H1 (cell line): ENCODE measurements around the gene BBS1. TPM values are rescaled to one million over a fixed set of nuclear protein-coding genes. Genes with fewer than 3 reads are reported as not detected.

Experiments used
- CTCF ChIA-PET: fragments of 300-600 bp; sonication (Branson Sonifier 250); formaldehyde crosslinking; loops from one replicate; lab custom pipeline; 2021; ENCODE audit not compliant: partially characterized antibody; lab: Charles Lee
- POLR2A ChIA-PET: fragments of 300-600 bp; sonication (Branson Sonifier 250); formaldehyde crosslinking; loops from one replicate; lab custom pipeline; 2021; ENCODE audit warnings: inconsistent platforms; ENCODE audit not compliant: partially characterized antibody; lab: Charles Lee
- DNase-seq, 2 experiments: peaks; one replicate each; pipeline versions ENCODE4 v3.0.0 to v3.0.0-alpha.2; 2010 to 2022; ENCODE audit warnings: low spot score in 2 of 2, low read depth in 1 of 2, mixed read lengths in 1 of 2
- FAIRE-seq: peaks from 2 replicates; lab custom pipeline; 2011; peaks lifted over from hg19 to GRCh38; lab: Jason Lieb, UNC
- H2AFZ ChIP-seq: 2 replicates; pipeline ENCODE4 v1.8.1; 2012; ENCODE audit warnings: low read length, inconsistent platforms
- H2AK5ac ChIP-seq: 2 replicates; pipeline ENCODE4 v1.6.1; 2013; ENCODE audit warnings: low read depth, low read length
- H2BK120ac ChIP-seq: replicated peaks from 2 replicates; pipeline ENCODE3; 2013; ENCODE audit warnings: low read depth, low read length, inconsistent platforms
- H2BK12ac ChIP-seq: 2 replicates; pipeline ENCODE4 v1.6.1; 2013; ENCODE audit warnings: low read depth, low read length
- H2BK15ac ChIP-seq: 2 replicates; pipeline ENCODE4 v1.6.1; 2013; ENCODE audit warnings: low read length
- H2BK20ac ChIP-seq: 2 replicates; pipeline ENCODE4 v1.6.1; 2013; ENCODE audit warnings: low read length
- H2BK5ac ChIP-seq: 2 replicates; pipeline ENCODE4 v1.6.1; 2013; ENCODE audit warnings: low read depth, low read length
- H3K14ac ChIP-seq: 2 replicates; pipeline ENCODE4 v1.6.1; 2013; ENCODE audit warnings: inconsistent platforms; ENCODE audit not compliant: insufficient read length
- H3K18ac ChIP-seq: 2 replicates; pipeline ENCODE4 v1.6.1; 2013; ENCODE audit warnings: low read length; ENCODE audit errors: extremely low read depth
- H3K23ac ChIP-seq: 2 replicates; pipeline ENCODE4 v1.6.1; 2013; ENCODE audit warnings: inconsistent platforms; ENCODE audit not compliant: insufficient read length
- H3K23me2 ChIP-seq: 2 replicates; pipeline ENCODE4 v1.6.1; 2013; ENCODE audit warnings: low read depth, low read length
- H3K27ac ChIP-seq: 2 replicates; pipeline ENCODE4 v1.6.1; 2011; ENCODE audit warnings: low read depth, low read length, inconsistent platforms
- H3K27me3 ChIP-seq, 4 experiments: replicated peaks in 1 of 4; 1 replicate in 1 of 4; 2 replicates in 3 of 4; pipeline versions ENCODE4 v1.6.1 to v1.8.1; 2011 to 2013; ENCODE audit warnings: low read length in 3 of 4, mild to moderate bottlenecking in 3 of 4, inconsistent platforms in 2 of 4, mixed read lengths in 2 of 4, moderate library complexity in 1 of 4; ENCODE audit not compliant: control insufficient read depth in 3 of 4, insufficient read depth in 3 of 4; ENCODE audit errors: extremely low read depth in 1 of 4
- H3K36me3 ChIP-seq, 4 experiments: 2 replicates each; pipeline versions ENCODE4 v1.6.1 to v1.8.1; 2011 to 2013; ENCODE audit warnings: mild to moderate bottlenecking in 4 of 4, low read length in 3 of 4, moderate library complexity in 2 of 4, control low read depth in 1 of 4, inconsistent platforms in 1 of 4; ENCODE audit not compliant: insufficient read depth in 4 of 4, control insufficient read depth in 2 of 4
- H3K4ac ChIP-seq: replicated peaks from 2 replicates; pipeline ENCODE3; 2013; ENCODE audit warnings: low read length, low read depth, mixed read lengths, inconsistent platforms; ENCODE audit not compliant: insufficient read length
- H3K4me1 ChIP-seq, 4 experiments: replicated peaks in 1 of 4; 1 replicate in 1 of 4; 2 replicates in 3 of 4; pipeline versions ENCODE4 v1.6.1 to v1.8.1; 2011 to 2013; ENCODE audit warnings: low read length in 3 of 4, inconsistent platforms in 2 of 4, mixed read lengths in 1 of 4; ENCODE audit not compliant: insufficient read depth in 4 of 4, control insufficient read depth in 3 of 4
- H3K4me2 ChIP-seq, 2 experiments: 2 replicates each; pipeline versions ENCODE4 v1.6.1 to v1.8.1; 2011 to 2013; ENCODE audit warnings: low read depth in 2 of 2, low read length in 2 of 2, control low read depth in 1 of 2, inconsistent platforms in 1 of 2, mild to moderate bottlenecking in 1 of 2; ENCODE audit not compliant: insufficient read depth in 1 of 2
- H3K4me3 ChIP-seq, 4 experiments: fragments of 200-600, 300-600 bp in 1 of 4; sonication (generic), shearing (Covaris generic), sonication (Bioruptor Twin) in 1 of 4; 2 replicates each; pipeline versions ENCODE4 v1.5.1 to v1.8.1; 2011 to 2016; ENCODE audit warnings: low read length in 4 of 4, low read depth in 3 of 4, control low read depth in 2 of 4, inconsistent platforms in 2 of 4, mild to moderate bottlenecking in 2 of 4, mixed read lengths in 1 of 4, moderate library complexity in 1 of 4; ENCODE audit not compliant: insufficient read depth in 2 of 4; ENCODE audit errors: extremely low read depth in 1 of 4
- H3K56ac ChIP-seq: replicated peaks from 2 replicates; pipeline ENCODE3; 2013; ENCODE audit warnings: low read depth, mild to moderate bottlenecking, mixed read lengths, low read length, inconsistent platforms; ENCODE audit not compliant: insufficient read length
- H3K79me1 ChIP-seq: 2 replicates; pipeline ENCODE4 v1.6.1; 2013; ENCODE audit warnings: low read depth, low read length, control low read depth
- H3K79me2 ChIP-seq, 2 experiments: 2 replicates each; pipeline versions ENCODE4 v1.6.1 to v1.8.1; 2012 to 2013; ENCODE audit warnings: low read length in 2 of 2, mild to moderate bottlenecking in 2 of 2, inconsistent platforms in 1 of 2; ENCODE audit not compliant: insufficient read depth in 2 of 2, control insufficient read depth in 1 of 2
- H3K9ac ChIP-seq, 4 experiments: replicated peaks in 1 of 4; 1 replicate in 1 of 4; 2 replicates in 3 of 4; pipeline versions ENCODE4 v1.6.1 to v1.8.1; 2011 to 2013; ENCODE audit warnings: low read depth in 3 of 4, low read length in 3 of 4, control low read depth in 2 of 4, mild to moderate bottlenecking in 2 of 4, moderate library complexity in 2 of 4, inconsistent platforms in 1 of 4; ENCODE audit errors: extremely low read depth in 1 of 4
- H3K9me3 ChIP-seq, 2 experiments: 2 replicates each; pipeline versions ENCODE4 v1.6.1 to v1.8.1; 2012 to 2013; ENCODE audit warnings: mild to moderate bottlenecking in 2 of 2, moderate library complexity in 2 of 2, control low read depth in 1 of 2, inconsistent platforms in 1 of 2, low read depth in 1 of 2, low read length in 1 of 2, mixed read lengths in 1 of 2; ENCODE audit not compliant: insufficient read depth in 2 of 2
- H4K20me1 ChIP-seq, 2 experiments: replicated peaks in 1 of 2; 2 replicates each; pipeline versions ENCODE3 to v1.8.1; 2011 to 2013; ENCODE audit warnings: inconsistent platforms in 2 of 2, low read length in 2 of 2, mild to moderate bottlenecking in 1 of 2; ENCODE audit not compliant: insufficient read depth in 2 of 2, control insufficient read depth in 1 of 2
- H4K5ac ChIP-seq: 2 replicates; pipeline ENCODE4 v1.6.1; 2013; ENCODE audit warnings: low read length, low read depth, mixed read lengths, inconsistent platforms; ENCODE audit not compliant: insufficient read length
- H4K8ac ChIP-seq: 2 replicates; pipeline ENCODE4 v1.8.0; 2013; ENCODE audit warnings: mild to moderate bottlenecking, moderate library complexity, low read length, inconsistent platforms; ENCODE audit not compliant: insufficient read depth; ENCODE audit errors: extremely low read depth
- H4K91ac ChIP-seq: replicated peaks from 2 replicates; pipeline ENCODE3; 2013; ENCODE audit warnings: low read length, mixed read lengths, inconsistent platforms; ENCODE audit not compliant: insufficient read length
- BACH1 ChIP-seq: IDR thresholded peaks from 2 replicates; pipeline ENCODE4 v1.6.1; 2012; ENCODE audit warnings: low read length, improper control_type of control experiment
- RXRA ChIP-seq: IDR thresholded peaks from 2 replicates; pipeline ENCODE4 v1.6.1; 2011; ENCODE audit warnings: low read depth, mild to moderate bottlenecking, low read length, moderate library complexity; ENCODE audit not compliant: insufficient read depth
- SP2 ChIP-seq: IDR thresholded peaks from 2 replicates; pipeline ENCODE4 v1.6.1; 2012; ENCODE audit warnings: mild to moderate bottlenecking, low read length, inconsistent platforms
- WGBS, 2 experiments: shearing (Covaris generic) in 1 of 2; methylation state at CpG; one replicate each; pipeline versions ENCODE4 v1.1.6 to v1.1.7; 2013 to 2015; ENCODE audit warnings: low lambda C conversion rate in 2 of 2, mixed read lengths in 2 of 2, inconsistent platforms in 1 of 2, low coverage in 1 of 2, missing lambda C conversion rate in 1 of 2; ENCODE audit not compliant: insufficient replicate concordance in 2 of 2, insufficient coverage in 1 of 2, insufficient read length in 1 of 2; ENCODE audit errors: extremely low coverage in 1 of 2, missing lambda C conversion rate in 1 of 2; 5-methylcytosine and 5-hydroxymethylcytosine counted together
- polyA plus RNA-seq, 7 experiments: library from polyadenylated mRNA; depleted of rRNA in 3 of 7; stranded (reverse) in 5 of 7; unstranded in 2 of 7; fragments of >200 nt in 5 of 7; fragments of 200-250 nt in 2 of 7; gene quantifications; 1 replicate in 5 of 7; 2 replicates in 1 of 7; 4 replicates in 1 of 7; pipeline versions ENCODE4 v1.2.1 to v1.2.3, GENCODE V29; 2011 to 2013; ENCODE audit warnings: missing spikeins in 2 of 7, mixed read lengths in 2 of 7
- total RNA-seq: library from RNA; stranded (reverse); fragmentation: NEBNext Ultra II Directional; extraction: Animal tissue kit (Norgen Biotek cat#: 25700); gene quantifications from 2 replicates; pipeline ENCODE4 v1.2.1, GENCODE V29; 2021

Gene BBS1
- total and polyA plus RNA-seq, 2 of the 8 experiments (the other 6 are each of a cell fraction or from before 2014, with no cell fraction given), result 19.1 to 19.5 TPM

- Histone ChIP-seq H3K4me1 (peaks cover 11 to 20% (median 14%) of the 10 kb centered on the region in 4 experiments; a peak in 6 of 7 replicates), H3K27ac (no peak overlapping the region), H3K27me3 (no peaks in the 10 kb centered on the region), H3K79me2 (no peaks in the 10 kb centered on the region), H3K9me3 (no peaks in the 10 kb centered on the region), H3K4me3 (no peak overlapping the region), H3K79me1 (no peaks in the 10 kb centered on the region), H2BK5ac (no peak overlapping the region), H2BK15ac (no peak overlapping the region), H3K23me2 (no peaks in the 10 kb centered on the region), H2BK120ac (no peak overlapping the region), H4K91ac (no peak overlapping the region), H2BK20ac (no peak overlapping the region), H2AFZ (no peak overlapping the region), H3K9ac (no peak overlapping the region), H3K18ac (no peak overlapping the region), H4K20me1 (no peaks in the 10 kb centered on the region), H2AK5ac (no peak overlapping the region), H4K8ac (no peak overlapping the region), H3K36me3 (peaks cover 4 to 19% (median 18%) of the 10 kb centered on the region in 4 experiments; a peak in 6 of 8 replicates), H3K14ac (no peak overlapping the region), H3K56ac (no peak overlapping the region), H2BK12ac (no peak overlapping the region), H3K4ac (no peak overlapping the region), H4K5ac (no peak overlapping the region), H3K4me2 (no peak overlapping the region), H3K23ac (no peak overlapping the region)
- 91% methylated on average over 8 of the region's 8 CpGs; no CpG with 5 or more reads in 1 of the 2 experiments for WGBS, 2 experiments
- CTCF ChIA-PET, result interaction anchor here (4.6 kb wide), 1 partner anchor 13 kb away, joined by 46 read pairs; no protein-coding TSS in a partner anchor
- POLR2A ChIA-PET, result interaction anchor here (0.6 to 4.8 kb wide), 6 partner anchors 7 to 221 kb away, joined by 3 to 21 read pairs (median 6); partner anchors contain the start of genes ACTN3, RBM4 and ZDHHC24
- DNase-seq (no peak), FAIRE-seq (no peak)
- no peak for TF ChIP-seq RXRA
- no peak for TF ChIP-seq SP2
- TF ChIP-seq BACH1, result no peak
These were observed 55.8 kb downstream of the BBS1 start for GRCh38 chr11:66566221-66566620.
